GM21825 (cell line): ENCODE measurements around the gene TET2.
"Not testable (repeated sequence)": the region's sequence is repeated elsewhere in the genome, so short reads cannot be mapped to it uniquely, and the experiment has no call there.

ENCODE experiments used
- ATAC-seq: cut with Tn5 transposase; IDR thresholded peaks from one replicate; pipeline ENCODE4 v1.9.1; 2021; ENCODE audit warnings: mild to moderate bottlenecking, moderate library complexity; ENCODE audit not compliant: unreplicated experiment

The TET2 gene

DNA sequence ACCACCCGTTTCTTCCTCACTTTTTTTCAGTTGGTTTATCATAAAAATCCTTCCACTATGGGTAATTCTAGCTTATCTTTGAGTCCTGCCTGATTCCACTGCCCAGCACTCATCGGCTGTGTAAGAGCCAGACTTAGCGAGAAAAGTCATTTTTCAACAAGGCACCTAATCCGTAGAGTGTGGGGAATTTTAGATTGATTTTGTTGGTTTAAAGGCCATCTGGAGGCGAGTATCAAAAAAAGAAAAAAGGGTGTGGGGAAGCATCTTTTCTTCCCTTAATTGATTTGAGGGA, 134.4 kb downstream of the TET2 start:
- ATAC-seq: no peak

DNA sequence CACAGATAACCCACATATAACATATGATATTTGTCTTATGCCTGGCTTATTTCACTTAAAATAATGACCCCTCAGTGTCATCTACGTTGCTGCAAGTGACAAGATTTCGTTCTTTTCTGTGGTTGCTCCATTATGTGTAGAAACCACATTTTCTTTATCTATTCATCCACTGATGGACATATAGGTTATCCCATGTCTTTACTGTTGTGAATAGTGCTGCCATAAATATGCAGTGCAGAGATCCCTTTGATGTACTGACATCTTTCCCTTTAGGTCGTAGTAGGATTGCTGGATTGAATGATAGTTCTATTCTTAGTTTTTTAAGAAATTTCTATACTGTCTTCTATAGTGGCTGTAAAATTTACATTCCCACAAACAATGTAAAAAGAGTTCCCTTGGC, 135.8 kb downstream of the TET2 start:
- no peak for ATAC-seq

DNA sequence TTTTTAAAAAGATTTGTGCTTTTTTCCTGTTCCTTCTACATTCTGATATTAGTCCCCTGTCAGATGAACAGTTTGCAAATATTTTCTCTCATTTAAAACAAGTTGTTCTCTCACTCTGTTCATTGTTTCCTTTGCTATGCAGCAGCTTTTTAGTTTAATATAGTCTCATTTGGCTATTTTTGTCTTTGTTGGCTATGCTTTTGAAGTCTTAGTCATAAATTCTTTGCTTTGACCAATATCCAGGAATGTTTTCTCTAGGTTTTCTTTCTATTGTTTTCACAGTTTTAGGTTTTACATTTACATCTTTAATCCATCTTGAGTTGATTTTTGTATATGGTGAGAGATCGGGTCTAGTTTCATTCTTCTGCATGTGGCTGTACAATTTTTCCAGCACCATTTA, 136.8 kb downstream of the TET2 start:
- no peak for ATAC-seq

DNA sequence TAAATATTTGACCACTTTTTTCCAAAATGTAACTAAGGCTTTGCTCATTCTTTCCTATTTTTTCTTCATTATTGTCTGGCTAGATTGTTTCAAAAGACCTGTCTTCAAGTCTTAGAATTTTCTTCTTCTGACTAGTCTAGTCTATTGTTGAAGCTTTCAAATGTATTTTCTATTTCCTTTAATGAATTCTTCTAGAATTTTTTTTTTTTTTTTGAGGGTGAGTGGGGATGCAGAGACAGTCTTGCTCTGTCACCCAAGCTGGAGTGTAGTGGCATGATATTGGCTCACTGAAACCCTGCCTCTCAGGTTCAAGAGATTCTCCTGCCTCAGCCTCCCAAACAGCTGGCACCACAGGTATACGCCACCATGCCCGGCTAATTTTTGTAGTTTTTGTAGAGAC, 141.4 kb downstream of the TET2 start:
- no peak for ATAC-seq

DNA sequence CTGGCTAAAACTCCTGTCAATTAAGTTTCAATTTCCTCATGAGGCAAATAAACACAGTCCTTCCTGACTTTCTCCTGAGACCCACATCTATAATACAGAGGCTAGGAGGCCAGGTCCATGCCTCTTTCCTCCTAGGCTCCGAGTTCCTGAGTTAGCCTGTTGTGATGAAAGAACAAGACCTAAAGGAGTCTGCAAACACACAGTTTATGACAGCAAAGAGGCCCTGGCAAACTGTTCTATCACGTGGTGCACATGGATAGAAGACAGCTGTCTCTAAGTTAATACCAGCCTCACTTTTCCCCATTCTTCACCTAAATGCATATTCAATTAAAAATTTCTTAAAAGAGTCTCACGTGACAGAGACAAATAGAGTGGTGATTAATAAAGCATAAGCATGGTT, 145.2 kb downstream of the TET2 start:
- ATAC-seq: no peak

DNA sequence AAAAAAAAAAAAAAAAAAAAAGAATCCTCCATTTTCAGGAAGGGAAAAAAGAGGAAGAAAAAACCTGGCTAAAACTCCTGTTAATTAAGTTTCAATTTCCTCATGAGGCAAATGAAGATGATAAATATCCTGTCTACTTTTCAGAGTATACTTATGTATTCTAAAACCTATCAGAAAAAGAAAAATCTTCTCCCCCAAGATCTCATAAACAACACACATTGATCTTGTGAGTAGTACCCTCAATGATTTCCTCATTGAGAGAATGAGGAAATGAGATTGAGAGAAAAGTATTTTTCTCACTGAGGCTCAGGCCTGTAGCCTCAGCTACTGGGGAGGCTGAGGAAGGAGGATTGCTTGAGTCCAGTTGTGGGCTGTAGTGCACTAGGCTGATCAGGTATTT, 146.7 kb downstream of the TET2 start:
- no peak for ATAC-seq

DNA sequence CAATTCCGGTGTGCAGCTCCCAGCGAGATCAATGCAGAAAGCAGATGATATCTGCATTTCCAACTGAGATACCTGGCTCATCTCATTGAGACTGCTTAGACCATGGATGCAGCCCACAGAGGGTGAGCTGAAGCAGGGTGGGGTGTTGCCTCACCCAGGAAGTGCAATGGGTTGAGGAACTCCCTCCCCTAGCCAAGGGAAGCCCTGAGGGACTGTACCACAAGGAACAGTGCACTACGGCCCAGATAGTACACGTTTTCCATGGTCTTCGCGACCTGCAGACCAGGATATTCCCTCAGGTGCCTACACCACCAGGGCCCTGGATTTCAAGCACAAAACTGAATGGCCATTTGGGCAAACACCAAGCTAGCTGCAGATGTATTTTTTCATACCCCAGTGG, 150.0 kb downstream of the TET2 start:
- no peak for ATAC-seq

DNA sequence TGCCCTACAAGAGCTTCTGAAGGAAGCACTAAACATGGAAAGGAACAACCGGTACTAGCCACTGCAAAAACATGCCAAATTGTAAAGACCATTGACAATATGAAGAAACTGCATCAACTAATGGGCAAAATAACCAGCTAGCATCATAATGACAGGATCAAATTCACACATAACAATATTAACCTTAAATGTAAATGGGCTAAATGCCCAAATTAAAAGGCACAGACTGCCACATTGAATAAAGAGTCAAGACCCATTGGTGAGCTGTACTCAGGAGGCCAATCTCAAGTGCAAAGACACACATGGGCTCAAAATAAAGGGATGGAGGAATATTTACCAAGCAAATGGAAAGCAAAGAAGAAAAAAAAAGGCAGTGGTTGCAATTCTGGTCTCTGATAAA, 152.4 kb downstream of the TET2 start:
- ATAC-seq: not testable (repeated sequence)

DNA sequence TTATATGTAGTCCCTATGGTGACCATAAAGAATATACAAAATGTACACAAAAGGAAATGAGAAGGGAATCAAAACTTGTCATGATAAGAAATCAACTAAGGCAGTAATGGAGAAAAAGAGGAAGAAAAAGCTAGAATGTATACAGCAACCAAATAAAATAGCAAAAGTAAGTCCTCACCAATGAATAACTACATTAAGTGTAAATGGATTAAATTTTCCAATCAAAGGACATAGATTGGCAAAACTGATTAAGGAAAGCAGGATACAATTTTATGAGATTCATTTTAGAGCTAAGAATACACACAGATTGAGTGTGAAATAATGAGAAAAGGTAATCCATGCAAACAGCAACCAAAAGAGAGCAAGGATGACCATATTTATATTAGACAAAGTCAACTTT, 157.4 kb downstream of the TET2 start:
- ATAC-seq: no peak

DNA sequence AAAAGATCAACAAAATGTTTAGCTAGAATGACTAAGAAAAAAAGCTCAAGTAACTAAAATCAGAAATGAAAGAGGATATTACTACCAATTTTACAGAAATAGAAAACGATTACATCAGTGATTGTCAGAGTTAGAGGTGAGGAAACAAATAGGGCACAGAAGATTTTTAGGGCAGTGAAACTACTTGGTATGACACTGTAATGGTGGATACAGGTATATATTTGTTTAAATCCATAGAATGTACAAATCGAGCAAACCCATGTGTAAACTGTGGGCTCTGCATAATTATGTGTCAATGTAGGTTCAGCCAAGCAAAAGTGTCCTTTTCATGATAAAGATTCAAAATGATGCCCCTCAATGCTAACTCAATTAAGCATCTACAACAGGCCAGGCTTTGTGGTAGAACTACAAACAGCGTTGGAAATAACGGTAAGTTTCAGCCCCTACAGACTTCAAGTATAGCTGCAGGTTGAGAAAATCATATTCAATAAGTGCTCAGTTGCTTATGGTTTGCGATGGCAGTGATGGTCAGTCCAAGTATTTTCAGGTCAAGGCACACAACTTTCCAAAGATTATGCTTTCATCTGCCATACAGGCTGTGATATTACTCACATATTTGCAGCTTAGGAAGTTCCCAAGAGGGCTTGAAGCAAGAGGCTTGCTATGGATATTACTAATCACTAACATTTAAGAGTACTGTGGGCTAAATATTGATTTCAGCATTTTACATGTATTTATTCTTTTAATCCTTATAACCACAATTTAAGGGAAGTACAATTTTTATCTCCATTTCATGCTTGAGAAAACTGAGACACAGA, 158.6 kb downstream of the TET2 start:
- peak; percentile 36 for ATAC-seq

DNA sequence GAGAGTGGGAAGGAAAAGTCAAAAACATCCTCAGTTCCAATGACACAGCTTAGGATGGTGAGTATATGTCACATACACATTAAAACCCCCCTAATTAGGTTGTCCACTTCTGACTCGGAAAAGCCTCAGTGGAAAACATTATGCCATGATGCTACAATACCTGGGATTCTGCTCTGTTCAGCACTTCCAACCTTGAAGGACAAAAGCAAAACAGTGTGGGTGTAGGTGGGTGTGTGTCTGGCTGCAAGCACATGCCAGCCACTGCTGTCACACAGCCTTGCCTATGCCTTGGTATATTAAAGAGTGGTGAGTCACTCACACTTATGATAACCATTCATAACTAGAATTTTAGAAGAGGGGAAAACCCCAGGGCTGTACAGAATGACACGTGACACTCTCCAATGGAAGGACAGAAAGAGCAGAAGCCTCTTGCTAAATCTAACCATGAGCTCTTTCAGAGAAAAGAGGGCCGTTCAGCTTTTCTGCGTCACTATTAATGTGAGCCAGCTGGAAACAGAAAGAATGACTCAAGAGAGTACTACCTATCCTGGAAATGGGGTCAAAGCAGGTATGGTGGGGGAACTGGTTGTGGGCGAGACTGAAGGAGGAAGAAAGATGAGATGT, 159.6 kb downstream of the TET2 start:
- peak; percentile 92 for ATAC-seq

DNA sequence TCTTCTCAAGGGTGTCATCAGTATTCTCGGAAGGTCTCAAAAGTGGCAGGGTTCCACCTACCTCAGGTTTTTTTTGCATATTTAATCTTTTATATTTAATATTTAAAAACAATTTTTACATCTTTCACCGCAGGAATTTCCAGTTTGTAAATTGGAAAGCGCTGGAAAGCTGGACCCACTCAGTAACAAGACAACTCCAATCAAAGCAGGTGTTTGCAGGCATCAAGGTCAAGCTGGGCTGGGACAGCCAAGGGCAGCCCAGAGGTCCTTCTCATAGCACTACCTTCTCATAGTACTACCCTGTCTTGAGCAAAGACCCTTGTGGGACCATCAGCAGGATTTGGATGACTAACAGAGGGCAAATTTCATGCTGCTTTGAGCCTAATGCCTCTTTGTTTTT, 160.1 kb downstream of the TET2 start:
- ATAC-seq: no peak

DNA sequence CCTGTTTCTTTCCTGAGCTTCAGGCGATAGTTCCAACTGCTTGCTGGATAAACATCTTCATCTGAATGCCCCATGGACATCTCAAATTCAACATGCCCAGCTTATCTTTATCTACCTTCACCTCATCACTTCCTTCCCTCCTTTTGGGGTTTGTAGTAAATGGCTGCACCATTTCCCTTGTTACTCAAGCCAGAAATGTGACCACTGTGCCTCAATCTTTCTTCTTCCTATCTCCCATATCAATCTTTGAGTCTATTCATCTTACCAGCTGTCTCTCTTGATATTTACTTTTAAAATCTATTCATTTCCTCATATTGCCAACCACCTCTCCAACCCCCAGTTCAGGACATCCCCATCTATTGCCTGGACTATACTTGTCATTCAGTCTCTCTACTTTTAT, 171.8 kb downstream of the TET2 start:
- ATAC-seq: no peak

DNA sequence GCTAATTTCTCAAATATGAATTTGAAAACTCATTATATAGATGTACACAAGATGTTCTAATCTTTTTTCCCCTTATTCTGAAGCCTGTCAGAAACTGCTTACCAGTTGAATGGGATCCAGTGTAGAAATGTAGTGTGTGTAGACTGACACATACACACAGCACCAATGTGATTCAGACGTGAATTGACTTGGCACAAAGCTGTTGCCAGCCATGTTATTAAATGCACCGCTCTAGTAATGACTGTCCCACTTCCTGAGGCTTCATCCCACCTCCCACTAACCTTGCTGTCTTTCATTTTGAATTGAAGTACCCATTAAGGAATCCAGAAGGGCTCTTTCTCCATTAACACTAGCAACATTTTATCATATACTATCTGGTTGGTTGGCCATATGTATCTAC, 180.5 kb downstream of the TET2 start:
- no peak for ATAC-seq

DNA sequence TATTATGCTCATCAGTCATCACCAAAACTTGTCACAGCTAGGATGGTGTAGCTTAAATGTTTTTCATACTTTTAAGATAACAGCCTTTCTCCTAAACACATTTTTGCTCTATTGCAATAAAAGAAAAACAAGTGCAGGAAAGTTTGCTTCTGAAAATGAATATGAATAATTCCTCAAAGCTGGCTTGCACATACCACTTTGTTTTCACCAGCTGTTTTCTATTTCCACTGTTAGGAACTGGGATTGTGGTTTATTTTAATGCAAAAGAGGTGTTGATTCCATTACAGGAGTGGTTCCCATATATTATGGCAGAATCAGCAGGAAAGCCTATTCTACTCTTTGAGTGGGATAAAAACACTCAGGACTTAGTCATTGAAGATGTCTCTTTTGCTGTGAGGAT, 181.3 kb downstream of the TET2 start:
- no peak for ATAC-seq

DNA sequence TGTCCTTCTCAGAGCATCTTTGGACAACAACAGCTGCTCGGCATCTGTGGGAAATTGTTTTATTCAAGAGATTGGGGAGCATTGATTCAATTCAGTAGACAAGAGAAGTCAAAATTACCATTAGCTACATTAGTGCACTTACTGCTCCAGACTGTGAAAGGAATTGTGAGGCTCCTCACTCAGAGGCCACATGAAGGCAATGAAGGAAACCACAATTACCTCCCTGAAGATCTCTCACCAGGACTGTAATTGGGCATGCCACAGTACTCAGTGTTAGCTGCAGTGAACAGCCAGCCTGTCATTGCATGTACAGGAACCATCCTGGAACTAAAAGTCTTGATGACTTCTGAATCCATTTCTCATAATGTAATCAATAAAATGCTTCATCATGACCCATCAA, 182.4 kb downstream of the TET2 start:
- ATAC-seq: no peak
